Left colon (tissue), 2 donors: Measurements from ENCODE around the gene GCSAML. TPM values are rescaled to one million over a fixed set of nuclear protein-coding genes. Genes with fewer than 3 reads are reported as not detected.

Experiments used
- ATAC-seq: fragments of 200-7000 bp; cut with Tn5 transposase; one replicate; pipeline ENCODE4 v1.9.1; 2020; ENCODE audit warnings: mild to moderate bottlenecking, moderate library complexity
- DNase-seq, 2 donors: peaks; one replicate each; pipeline ENCODE4 v3.0.0-alpha.2; 2020
- intact Hi-C, 2 donors: fragments of 100-400 bp; cut with DNase I in 1 of 2; cut with micrococcal nuclease in 1 of 2; formaldehyde crosslinking; loops; one replicate each; pipeline versions ENCODE4 v1.11.2 to v1.14.0; 2022; cut with DNase I, micrococcal nuclease
- total RNA-seq, 2 donors: library from RNA; stranded (reverse); fragmentation: NEBNext Ultra II Directional; extraction: Animal tissue kit (Norgen Biotek cat#: 25700); gene quantifications; one replicate each; pipeline ENCODE4 v1.2.1, GENCODE V29; 2021
- donor health status: DM: no; HTN: no; CAD: no.
- donor health status: DM: yes; HTN: yes; CAD: no.

Gene GCSAML
- total RNA-seq, 2 donors from 2014 or later, result 0.18 to 0.67 TPM

- DNase-seq (no peak), ATAC-seq (no peak)
- intact Hi-C loops, result no loop called here
Measured at GRCh38 chr1:247557926-247558674, 9.2 kb downstream of the GCSAML start.

- intact Hi-C loops, result no loop called here
- DNase-seq (no peak), ATAC-seq (no peak)
Measured at GRCh38 chr1:247561711-247562110, 12.8 kb downstream of the GCSAML start.

- intact Hi-C loops, result no loop called here
- no peak for ATAC-seq
- DNase-seq, result no peak
Measured at GRCh38 chr1:247562198-247562597, 13.3 kb downstream of the GCSAML start.

DNA sequence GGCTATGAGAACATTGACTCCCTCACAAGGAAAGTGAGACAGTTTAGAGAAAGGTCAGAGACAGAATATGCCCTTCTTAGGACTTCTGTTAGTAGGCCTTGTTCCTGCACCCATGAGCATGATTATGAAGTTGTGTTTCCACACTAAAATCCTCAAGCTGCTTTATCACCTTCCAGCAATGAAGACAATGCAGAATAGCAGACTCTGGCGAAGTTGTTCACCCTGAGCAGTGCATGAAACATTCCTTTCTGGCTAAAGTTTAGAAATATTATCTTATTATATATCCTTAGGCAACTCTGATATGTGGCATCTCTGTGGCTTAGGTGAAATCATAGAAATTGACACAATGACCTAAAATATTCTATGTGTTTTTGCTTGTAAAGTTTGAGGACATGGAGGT is 25.3 kb downstream of the GCSAML start:
- intact Hi-C loops, result no loop called here
- no peak for DNase-seq
- no peak for ATAC-seq

GRCh38 chr1:247574664-247575063 is 25.7 kb downstream of the GCSAML start:
- ATAC-seq, result no peak
- intact Hi-C loops, result no loop called here

GRCh38 chr1:247576514-247576913 is 27.6 kb downstream of the GCSAML start:
- ATAC-seq, result no peak
- intact Hi-C loops, result no loop called here
- DNase-seq, result no peak

More at GRCh38 chr1:247574664-247575063, 25.7 kb downstream of the GCSAML start:
- no peak for DNase-seq

DNA sequence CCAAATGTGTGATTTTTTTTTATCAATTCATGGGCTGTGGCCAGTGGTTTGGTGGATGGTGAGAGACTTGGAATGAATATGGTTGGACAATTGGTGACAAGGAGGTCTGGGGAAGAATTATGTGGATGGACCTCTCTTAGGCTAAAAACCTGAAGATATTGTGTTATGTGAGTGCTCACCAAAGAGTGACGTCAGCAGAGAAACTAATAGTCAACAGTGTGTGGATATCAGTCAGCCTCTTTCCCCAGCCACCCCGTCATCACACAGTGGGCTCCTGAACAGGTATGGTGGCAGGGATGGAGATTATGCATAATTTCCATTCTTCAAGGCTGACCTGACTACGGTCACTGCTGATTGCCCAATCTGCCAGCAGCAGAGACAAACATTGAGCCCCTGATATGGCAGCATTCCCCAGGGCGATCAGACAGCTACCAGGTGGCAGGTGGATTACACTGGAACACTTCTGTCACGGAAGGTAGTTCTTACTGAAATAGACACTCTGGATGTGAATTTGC is 30.1 kb downstream of the GCSAML start:
- ATAC-seq, result no peak
- DNase-seq, result no peak
- intact Hi-C loops, result no loop called here

DNA sequence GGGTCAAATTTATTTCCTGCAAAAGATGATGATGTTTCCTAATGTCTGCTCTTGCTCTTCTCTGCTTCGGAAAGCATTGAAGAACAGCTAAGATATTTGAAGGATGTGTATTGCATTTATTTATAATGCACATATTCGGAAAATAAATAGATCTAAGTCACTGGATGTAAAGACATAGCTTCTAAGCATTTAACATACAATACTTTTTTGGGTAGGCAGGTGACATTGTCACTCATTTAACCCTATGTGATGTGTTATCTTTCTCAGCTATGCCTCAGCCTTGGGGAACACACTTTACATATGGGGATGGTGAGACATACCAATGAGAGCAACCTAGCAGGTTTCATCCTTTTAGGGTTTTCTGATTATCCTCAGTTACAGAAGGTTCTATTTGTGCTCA is 39.1 kb downstream of the GCSAML start, which contains the start of gene OR2G2:
Gene OR2G2 (plus strand): TSS at position 301 of the 400 bp plus-strand sequence. CDS start 0 bp downstream, at position 301.
- intact Hi-C loops, result no loop called here
- ATAC-seq, result no peak

DNA sequence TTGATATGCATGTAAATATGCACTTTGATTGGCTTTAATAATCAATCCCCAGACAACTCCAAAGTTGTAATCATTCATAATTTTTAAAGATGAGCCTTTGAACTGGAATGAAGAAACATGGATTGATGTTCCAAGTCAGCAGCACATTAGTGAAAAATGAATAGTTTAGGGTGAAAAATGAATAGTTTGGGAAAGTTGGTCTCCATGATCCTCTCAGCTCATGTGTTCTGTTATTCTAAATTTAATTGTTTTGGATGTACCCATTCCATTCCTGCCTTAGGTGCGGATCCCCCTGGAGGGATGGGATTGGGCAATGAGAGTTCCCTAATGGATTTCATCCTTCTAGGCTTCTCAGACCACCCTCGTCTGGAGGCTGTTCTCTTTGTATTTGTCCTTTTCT is 56.4 kb downstream of the GCSAML start, which contains the start of gene OR2G3:
Gene OR2G3 (plus strand): TSS at position 301 of the 400 bp plus-strand sequence. CDS start 0 bp downstream, at position 301.
- intact Hi-C loops, result no loop called here
- no peak for DNase-seq
- no peak for ATAC-seq

More for the DNA sequence above, 39.1 kb downstream of the GCSAML start, which contains the start of gene OR2G2:
- no peak for DNase-seq

- intact Hi-C loops, result no loop called here
- ATAC-seq (peak; percentile 58), DNase-seq (no peak)
Measured at GRCh38 chr1:247613405-247613804, 64.5 kb downstream of the GCSAML start.

- no peak for ATAC-seq
- DNase-seq, result no peak
- intact Hi-C loops, result no loop called here
Measured at GRCh38 chr1:247614625-247615024, 65.7 kb downstream of the GCSAML start.

Other genes starting within 250 kb of the GCSAML start
- 10 to 100 TPM; 11.4 to 14.1 TPM for gene ZNF496, start 217.3 kb upstream of the GCSAML start, total RNA-seq
- gene NLRP3, start 133.0 kb upstream of the GCSAML start, total RNA-seq, result 1 to 10 TPM in 1 of 2 donors, under 1 TPM in 1; 0.61 to 2.7 TPM
- not detected for gene OR2B11, start 91.0 kb upstream of the GCSAML start, total RNA-seq
- gene OR2C3, start 12.7 kb upstream of the GCSAML start, total RNA-seq, result not detected
- gene OR2G2, start 39.2 kb downstream of the GCSAML start, total RNA-seq, result not detected
- gene OR2G3, start 56.5 kb downstream of the GCSAML start, total RNA-seq, result not detected
- not detected for gene OR13G1, start 130.6 kb downstream of the GCSAML start, total RNA-seq
- gene OR6F1, start 167.5 kb downstream of the GCSAML start, total RNA-seq, result not detected
- under 1 TPM in 1 of 2 donors, not detected in 1; 0.61 TPM for gene OR14K1, start 189.5 kb downstream of the GCSAML start, total RNA-seq
- gene OR14A2, start 199.0 kb downstream of the GCSAML start, total RNA-seq, result not detected
- not detected for gene OR1C1, start 211.4 kb downstream of the GCSAML start, total RNA-seq